B cell (primary cell): ENCODE measurements around the gene GTF3C4. TPM values are rescaled to one million over a fixed set of nuclear protein-coding genes. Genes with fewer than 3 reads are reported as not detected.

Experiments
- ATAC-seq: fragments of 200-7000 bp; cut with Tn5 transposase; one replicate; pipeline ENCODE4 v1.10.0; 2021; ENCODE audit warnings: low read depth, mild to moderate bottlenecking, moderate number of reproducible peaks, moderate library complexity
- CTCF ChIA-PET: fragments of 350-600 bp; sonication (Branson Sonifier 250); formaldehyde crosslinking; loops from one replicate; lab custom pipeline; 2021; ENCODE audit warnings: antibody characterized with exemption, inconsistent platforms; lab: Charles Lee
- POLR2A ChIA-PET: fragments of 350-600 bp; sonication (Branson Sonifier 250); formaldehyde crosslinking; loops from one replicate; lab custom pipeline; 2021; ENCODE audit warnings: antibody characterized with exemption; lab: Charles Lee
- DNase-seq: peaks from one replicate; pipeline ENCODE4 v3.0.0; 2013
- H2AFZ ChIP-seq: 2 replicates; pipeline ENCODE4 v1.6.1; 2012; ENCODE audit warnings: mild to moderate bottlenecking, low read depth, low read length; ENCODE audit not compliant: insufficient read depth, poor library complexity, severe bottlenecking
- H3K27ac ChIP-seq, 2 donors: 1 replicate in 1 of 2; 2 replicates in 1 of 2; pipeline ENCODE4 v1.5.1; 2012 to 2013; ENCODE audit warnings: low read length in 2 of 2, mild to moderate bottlenecking in 2 of 2, moderate library complexity in 1 of 2
- H3K27me3 ChIP-seq, 4 experiments: fragments of 200-600 bp in 1 of 4; sonication (generic) in 1 of 4; replicated peaks in 1 of 4; 1 replicate in 2 of 4; 2 replicates in 2 of 4; pipeline versions ENCODE4 v1.6.1 to v1.7.0; 2013 to 2016; ENCODE audit warnings: low read length in 3 of 4, mild to moderate bottlenecking in 2 of 4, mixed read lengths in 1 of 4, moderate library complexity in 1 of 4; ENCODE audit not compliant: insufficient read depth in 4 of 4, control insufficient read depth in 3 of 4; ENCODE audit errors: control extremely low read depth in 1 of 4
- H3K36me3 ChIP-seq, 2 experiments: replicated peaks in 1 of 2; 1 replicate in 1 of 2; 2 replicates in 1 of 2; pipeline versions ENCODE4 v1.6.1 to v1.7.1; 2013; ENCODE audit warnings: low read length in 1 of 2; ENCODE audit not compliant: insufficient read depth in 2 of 2, control insufficient read depth in 1 of 2; ENCODE audit errors: control extremely low read depth in 1 of 2, extremely low read depth in 1 of 2
- H3K4me1 ChIP-seq, 2 donors: fragments of 200-600 bp in 1 of 2; sonication (generic) in 1 of 2; 1 replicate in 1 of 2; 2 replicates in 1 of 2; pipeline versions ENCODE4 v1.5.1 to v1.6.1; 2013 to 2017; ENCODE audit warnings: low read length in 2 of 2; ENCODE audit not compliant: control insufficient read depth in 2 of 2, insufficient read depth in 2 of 2
- H3K4me2 ChIP-seq: replicated peaks from 2 replicates; pipeline ENCODE3; 2012; ENCODE audit warnings: mild to moderate bottlenecking, low read depth, low read length; ENCODE audit not compliant: poor library complexity, severe bottlenecking
- H3K4me3 ChIP-seq, 5 experiments: fragments of 200-600 bp in 1 of 5; sonication (generic) in 1 of 5; 1 replicate in 3 of 5; 2 replicates in 2 of 5; pipeline versions ENCODE4 v1.5.1 to v1.7.0; 2011 to 2016; ENCODE audit warnings: low read length in 4 of 5, mild to moderate bottlenecking in 4 of 5, low read depth in 2 of 5, control low read depth in 1 of 5, moderate library complexity in 1 of 5; ENCODE audit not compliant: insufficient read depth in 1 of 5; ENCODE audit errors: control extremely low read depth in 1 of 5, extremely low read depth in 1 of 5
- H3K79me2 ChIP-seq: fragments of 200-600 bp; sonication (generic); one replicate; pipeline ENCODE4 v1.6.0; 2016; ENCODE audit warnings: low read length; ENCODE audit not compliant: control insufficient read depth, insufficient read depth
- H3K9ac ChIP-seq: fragments of 200-600 bp; sonication (generic); 2 replicates; pipeline ENCODE4 v1.6.1; 2017; ENCODE audit warnings: mild to moderate bottlenecking, low read length, moderate library complexity
- H3K9me3 ChIP-seq, 3 donors: one replicate each; pipeline versions ENCODE4 v1.6.1 to v1.7.1; 2013; ENCODE audit warnings: low read length in 2 of 3; ENCODE audit not compliant: control insufficient read depth in 2 of 3, insufficient read depth in 1 of 3; ENCODE audit errors: control extremely low read depth in 1 of 3
- H4K20me1 ChIP-seq: 2 replicates; pipeline ENCODE4 v1.6.0; 2012; ENCODE audit warnings: mild to moderate bottlenecking, low read length; ENCODE audit not compliant: insufficient read depth, control insufficient read depth, poor library complexity, severe bottlenecking
- H3K27ac Mint-ChIP-seq: one replicate; pipeline ENCODE4 v1.8.0; 2021; ENCODE audit warnings: mixed read lengths
- H3K27me3 Mint-ChIP-seq: one replicate; pipeline ENCODE4 v1.8.0; 2021; ENCODE audit warnings: mixed read lengths
- H3K4me1 Mint-ChIP-seq: one replicate; pipeline ENCODE4 v1.8.0; 2021; ENCODE audit warnings: mixed read lengths
- H3K4me3 Mint-ChIP-seq: one replicate; pipeline ENCODE4 v1.8.0; 2021; ENCODE audit warnings: mixed read lengths
- H3K9me3 Mint-ChIP-seq: one replicate; pipeline ENCODE4 v1.8.0; 2022; ENCODE audit warnings: mixed read lengths; ENCODE audit not compliant: insufficient read depth
- CTCF ChIP-seq: fragments of 200-600 bp; IDR thresholded peaks from one replicate; pipeline ENCODE4 v1.8.0; 2022; ENCODE audit warnings: antibody characterized with exemption, mild to moderate bottlenecking
- EZH2 ChIP-seq: IDR thresholded peaks from 2 replicates; pipeline ENCODE4 v1.6.1; 2012; ENCODE audit warnings: borderline replicate concordance, low read depth, mild to moderate bottlenecking, moderate library complexity, low read length; ENCODE audit not compliant: insufficient read depth, poor library complexity, severe bottlenecking
- WGBS: methylation state at CpG from one replicate; pipeline ENCODE4 v1.1.5; 2013; ENCODE audit warnings: missing lambda C conversion rate; ENCODE audit not compliant: insufficient coverage; 5-methylcytosine and 5-hydroxymethylcytosine counted together
- intact Hi-C: fragments of 100-400 bp; cut with micrococcal nuclease; formaldehyde crosslinking; loops from one replicate; pipeline ENCODE4 v1.10.0; 2022
- polyA plus RNA-seq: library from polyadenylated mRNA; depleted of rRNA; stranded (reverse); fragments of >200 nt; gene quantifications from 2 replicates; pipeline ENCODE4 v1.2.3, GENCODE V29; 2012
- total RNA-seq, 2 donors: library from RNA; stranded (reverse); fragments of 120-200 nt in 1 of 2; gene quantifications; 1 replicate in 1 of 2; 2 replicates in 1 of 2; pipeline versions ENCODE4 v1.2.3 to v1.2.4, GENCODE V29; 2013 to 2022

The GTF3C4 gene
- total and polyA plus RNA-seq, 2 donors (not counting 1 experiment from before 2014, with no cell fraction given): 1.5 to 17.0 TPM

GRCh38 chr9:132728497-132728896, 58.2 kb downstream of the GTF3C4 start:
- no peak overlapping the region for H3K4me3 ChIP-seq
- H3K79me2 ChIP-seq: no peaks in the 10 kb centered on the region
- H2AFZ ChIP-seq: no peak overlapping the region
- H4K20me1 ChIP-seq: no peaks in the 10 kb centered on the region
- DNase-seq: no peak
- no peaks in the 10 kb centered on the region for H3K27me3 ChIP-seq
- no peak overlapping the region for H3K4me2 ChIP-seq
- H3K9me3 Mint-ChIP-seq: no peaks in the 10 kb centered on the region
- no CpG with 5 or more reads among the region's 2 CpGs for WGBS
- ChIA-PET CTCF (no interaction called here), POLR2A (no interaction called here)
- no peaks in the 10 kb centered on the region for H3K4me1 Mint-ChIP-seq
- no peak overlapping the region for H3K9ac ChIP-seq
- no peak overlapping the region for H3K4me3 Mint-ChIP-seq
- intact Hi-C loops: no loop called here
- no peak overlapping the region for H3K27ac Mint-ChIP-seq
- no peak for ATAC-seq
- H3K27me3 Mint-ChIP-seq: peaks cover 7% of the 10 kb centered on the region
- no peak overlapping the region for H3K27ac ChIP-seq
- H3K9me3 ChIP-seq: peaks cover 0 to 3% (median 0%) of the 10 kb centered on the region in 3 donors
- TF ChIP-seq EZH2 (no peak), CTCF (no peak)
- H3K4me1 ChIP-seq: no peaks in the 10 kb centered on the region
- no peaks in the 10 kb centered on the region for H3K36me3 ChIP-seq

- H3K4me2 ChIP-seq: no peak overlapping the region
- Mint-ChIP-seq H3K9me3 (no peaks in the 10 kb centered on the region), H3K27me3 (peaks cover 7% of the 10 kb centered on the region), H3K27ac (no peak overlapping the region), H3K4me1 (no peaks in the 10 kb centered on the region), H3K4me3 (no peak overlapping the region)
- ATAC-seq (no peak), DNase-seq (no peak)
- H3K4me1 ChIP-seq: no peaks in the 10 kb centered on the region
- H3K4me3 ChIP-seq: no peak overlapping the region
- peaks cover 0 to 3% (median 0%) of the 10 kb centered on the region in 3 donors for H3K9me3 ChIP-seq
- no peaks in the 10 kb centered on the region for H3K79me2 ChIP-seq
- H2AFZ ChIP-seq: no peak overlapping the region
- CTCF ChIA-PET: no interaction called here
- H3K27me3 ChIP-seq: no peaks in the 10 kb centered on the region
- no peak overlapping the region for H3K27ac ChIP-seq
- WGBS: 79% methylated on average over 5 of the region's 5 CpGs
- H3K9ac ChIP-seq: no peak overlapping the region
- H4K20me1 ChIP-seq: no peaks in the 10 kb centered on the region
- intact Hi-C loops: no loop called here
- no peak for TF ChIP-seq CTCF
- no peak for TF ChIP-seq EZH2
- H3K36me3 ChIP-seq: no peaks in the 10 kb centered on the region
- POLR2A ChIA-PET: no interaction called here
Measured at GRCh38 chr9:132729235-132729890, 59.1 kb downstream of the GTF3C4 start.
